ENCODE data around the gene DKK3.

Gene DKK3

GRCh38 chr11:11948242-11948947 lies 60.0 kb downstream of the DKK3 start:
- no peak for ATAC-seq
- no peak for TF ChIP-seq BACH2 (CRISPR knock-in tag; IDR thresholded peaks at IDR 0.05; ENCODE audit: borderline replicate concordance)
- TF ChIP-seq, protein P1, sequence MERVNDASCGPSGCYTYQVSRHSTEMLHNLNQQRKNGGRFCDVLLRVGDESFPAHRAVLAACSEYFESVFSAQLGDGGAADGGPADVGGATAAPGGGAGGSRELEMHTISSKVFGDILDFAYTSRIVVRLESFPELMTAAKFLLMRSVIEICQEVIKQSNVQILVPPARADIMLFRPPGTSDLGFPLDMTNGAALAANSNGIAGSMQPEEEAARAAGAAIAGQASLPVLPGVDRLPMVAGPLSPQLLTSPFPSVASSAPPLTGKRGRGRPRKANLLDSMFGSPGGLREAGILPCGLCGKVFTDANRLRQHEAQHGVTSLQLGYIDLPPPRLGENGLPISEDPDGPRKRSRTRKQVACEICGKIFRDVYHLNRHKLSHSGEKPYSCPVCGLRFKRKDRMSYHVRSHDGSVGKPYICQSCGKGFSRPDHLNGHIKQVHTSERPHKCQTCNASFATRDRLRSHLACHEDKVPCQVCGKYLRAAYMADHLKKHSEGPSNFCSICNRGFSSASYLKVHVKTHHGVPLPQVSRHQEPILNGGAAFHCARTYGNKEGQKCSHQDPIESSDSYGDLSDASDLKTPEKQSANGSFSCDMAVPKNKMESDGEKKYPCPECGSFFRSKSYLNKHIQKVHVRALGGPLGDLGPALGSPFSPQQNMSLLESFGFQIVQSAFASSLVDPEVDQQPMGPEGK (CRISPR knock-in tag; IDR thresholded peaks at IDR 0.05; ENCODE audit: borderline replicate concordance), result no peak
- TF ChIP-seq ESRRG (CRISPR knock-in tag; IDR thresholded peaks at IDR 0.05), result no peak
- TF ChIP-seq ZFP30 (CRISPR knock-in tag; IDR thresholded peaks at IDR 0.05), result no peak
- TF ChIP-seq ZNF565 (CRISPR knock-in tag; conservative IDR thresholded peaks at IDR 0.05; ENCODE audit: low read depth), result no peak
- no peak for TF ChIP-seq ZC3H10 (CRISPR knock-in tag; IDR thresholded peaks at IDR 0.05)
- TF ChIP-seq TSHZ2 (CRISPR knock-in tag; IDR thresholded peaks at IDR 0.05), result no peak
- TF ChIP-seq ZNF8 (CRISPR knock-in tag; IDR thresholded peaks at IDR 0.05), result no peak
- TF ChIP-seq OSR1 (CRISPR knock-in tag; IDR thresholded peaks at IDR 0.05), result no peak
- no peak for TF ChIP-seq GLIS3 (CRISPR knock-in tag; IDR thresholded peaks at IDR 0.05)
- TF ChIP-seq CSDC2 (CRISPR knock-in tag; IDR thresholded peaks at IDR 0.05), result no peak
- TF ChIP-seq CREB5 (CRISPR knock-in tag; IDR thresholded peaks at IDR 0.05; ENCODE audit: low read depth), result no peak
- TF ChIP-seq ARNTL (CRISPR knock-in tag; IDR thresholded peaks at IDR 0.05; ENCODE audit: borderline replicate concordance, low read depth), result no peak
- no peak for TF ChIP-seq TOX (CRISPR knock-in tag; IDR thresholded peaks at IDR 0.05; ENCODE audit: borderline replicate concordance)
- no peak for TF ChIP-seq TCF4 (CRISPR knock-in tag; IDR thresholded peaks at IDR 0.05; ENCODE audit: borderline replicate concordance)
- no peak for TF ChIP-seq POU6F1 (CRISPR knock-in tag; IDR thresholded peaks at IDR 0.05; ENCODE audit: borderline replicate concordance, low read depth)

DNA sequence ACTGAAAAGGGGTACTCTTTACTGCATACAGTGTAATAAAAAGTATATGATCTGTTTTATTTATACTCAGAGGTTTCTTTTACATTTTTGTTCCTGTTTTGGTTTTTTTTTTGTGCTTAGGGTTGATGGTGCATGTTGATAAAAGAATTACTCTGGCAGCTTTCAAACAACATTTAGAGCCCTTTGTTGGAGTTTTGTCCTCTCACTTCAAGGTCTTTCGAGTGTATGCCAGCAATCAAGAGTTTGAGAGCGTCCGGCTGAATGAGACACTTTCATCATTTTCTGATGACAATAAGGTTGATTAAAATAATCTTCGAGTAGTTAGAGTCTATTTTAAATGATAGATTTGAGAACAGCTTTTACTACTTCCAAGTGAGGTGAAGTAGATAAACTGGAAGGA lies 60.6 kb downstream of the DKK3 start:
- ATAC-seq, result no peak
- no peak for TF ChIP-seq OSR1 (CRISPR knock-in tag; IDR thresholded peaks at IDR 0.05)
- TF ChIP-seq, protein P2, sequence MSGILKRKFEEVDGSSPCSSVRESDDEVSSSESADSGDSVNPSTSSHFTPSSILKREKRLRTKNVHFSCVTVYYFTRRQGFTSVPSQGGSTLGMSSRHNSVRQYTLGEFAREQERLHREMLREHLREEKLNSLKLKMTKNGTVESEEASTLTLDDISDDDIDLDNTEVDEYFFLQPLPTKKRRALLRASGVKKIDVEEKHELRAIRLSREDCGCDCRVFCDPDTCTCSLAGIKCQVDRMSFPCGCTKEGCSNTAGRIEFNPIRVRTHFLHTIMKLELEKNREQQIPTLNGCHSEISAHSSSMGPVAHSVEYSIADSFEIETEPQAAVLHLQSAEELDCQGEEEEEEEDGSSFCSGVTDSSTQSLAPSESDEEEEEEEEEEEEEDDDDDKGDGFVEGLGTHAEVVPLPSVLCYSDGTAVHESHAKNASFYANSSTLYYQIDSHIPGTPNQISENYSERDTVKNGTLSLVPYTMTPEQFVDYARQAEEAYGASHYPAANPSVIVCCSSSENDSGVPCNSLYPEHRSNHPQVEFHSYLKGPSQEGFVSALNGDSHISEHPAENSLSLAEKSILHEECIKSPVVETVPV (CRISPR knock-in tag; IDR thresholded peaks at IDR 0.05), result no peak
- TF ChIP-seq CSDC2 (CRISPR knock-in tag; IDR thresholded peaks at IDR 0.05), result no peak
- TF ChIP-seq BACH2 (CRISPR knock-in tag; IDR thresholded peaks at IDR 0.05; ENCODE audit: borderline replicate concordance), result no peak
- no peak for TF ChIP-seq POU6F1 (CRISPR knock-in tag; IDR thresholded peaks at IDR 0.05; ENCODE audit: borderline replicate concordance, low read depth)
- no peak for TF ChIP-seq ZFP30 (CRISPR knock-in tag; IDR thresholded peaks at IDR 0.05)
- TF ChIP-seq, protein P1 (CRISPR knock-in tag; IDR thresholded peaks at IDR 0.05; ENCODE audit: borderline replicate concordance), result no peak

Measured in SK-N-SH treated with all-trans-retinoic acid at 6 μM for 48 hours (cell line).